Measurements from ENCODE around the gene BICC1. TPM values are rescaled to one million over a fixed set of nuclear protein-coding genes. Genes with fewer than 3 reads are reported as not detected.

Gene BICC1
- total RNA-seq, 2 donors from 2014 or later = 8.3 to 15.7 TPM

DNA sequence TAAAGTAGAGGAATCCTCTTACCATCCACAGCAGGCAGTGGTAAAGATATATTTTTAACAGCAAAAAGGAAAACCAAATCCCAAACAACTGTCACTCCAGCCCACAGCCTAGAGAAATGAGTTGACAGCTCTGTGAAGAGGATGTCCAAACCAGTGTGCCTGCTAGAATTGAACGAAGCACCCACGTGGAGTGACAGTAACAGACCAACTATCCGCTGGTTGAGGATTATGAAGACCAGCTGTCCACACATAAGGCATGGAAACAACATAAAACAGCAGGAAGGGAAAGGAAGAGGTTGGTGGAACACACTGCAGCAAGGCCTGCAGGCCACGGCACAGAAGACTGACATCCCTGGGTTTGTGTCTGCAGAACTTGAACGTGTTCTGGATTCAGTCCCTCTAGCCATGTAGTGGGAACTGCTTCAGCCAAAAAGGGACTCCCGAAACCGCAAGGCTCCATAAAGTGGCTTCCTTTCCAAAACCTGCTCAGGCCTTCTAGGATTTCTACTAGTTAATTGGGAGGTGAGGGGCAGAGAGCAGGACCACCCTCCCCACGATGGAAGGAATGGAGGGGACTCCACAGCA is 324.4 kb downstream of the BICC1 start:
- H3K27me3 ChIP-seq = no peaks in the 10 kb centered on the region
- H3K9me3 ChIP-seq = no peaks in the 10 kb centered on the region
- no peak overlapping the region for H3K27ac ChIP-seq
- TF ChIP-seq, protein P1, sequence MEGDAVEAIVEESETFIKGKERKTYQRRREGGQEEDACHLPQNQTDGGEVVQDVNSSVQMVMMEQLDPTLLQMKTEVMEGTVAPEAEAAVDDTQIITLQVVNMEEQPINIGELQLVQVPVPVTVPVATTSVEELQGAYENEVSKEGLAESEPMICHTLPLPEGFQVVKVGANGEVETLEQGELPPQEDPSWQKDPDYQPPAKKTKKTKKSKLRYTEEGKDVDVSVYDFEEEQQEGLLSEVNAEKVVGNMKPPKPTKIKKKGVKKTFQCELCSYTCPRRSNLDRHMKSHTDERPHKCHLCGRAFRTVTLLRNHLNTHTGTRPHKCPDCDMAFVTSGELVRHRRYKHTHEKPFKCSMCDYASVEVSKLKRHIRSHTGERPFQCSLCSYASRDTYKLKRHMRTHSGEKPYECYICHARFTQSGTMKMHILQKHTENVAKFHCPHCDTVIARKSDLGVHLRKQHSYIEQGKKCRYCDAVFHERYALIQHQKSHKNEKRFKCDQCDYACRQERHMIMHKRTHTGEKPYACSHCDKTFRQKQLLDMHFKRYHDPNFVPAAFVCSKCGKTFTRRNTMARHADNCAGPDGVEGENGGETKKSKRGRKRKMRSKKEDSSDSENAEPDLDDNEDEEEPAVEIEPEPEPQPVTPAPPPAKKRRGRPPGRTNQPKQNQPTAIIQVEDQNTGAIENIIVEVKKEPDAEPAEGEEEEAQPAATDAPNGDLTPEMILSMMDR (IDR thresholded peaks at IDR 0.05) = no peak
- no peaks in the 10 kb centered on the region for H3K36me3 ChIP-seq
- H3K4me3 ChIP-seq = no peak overlapping the region
- peaks cover 0 to 3% of the 10 kb centered on the region in 2 donors for H3K4me1 ChIP-seq
- no peak for DNase-seq (ENCODE audit: low spot score)

DNA sequence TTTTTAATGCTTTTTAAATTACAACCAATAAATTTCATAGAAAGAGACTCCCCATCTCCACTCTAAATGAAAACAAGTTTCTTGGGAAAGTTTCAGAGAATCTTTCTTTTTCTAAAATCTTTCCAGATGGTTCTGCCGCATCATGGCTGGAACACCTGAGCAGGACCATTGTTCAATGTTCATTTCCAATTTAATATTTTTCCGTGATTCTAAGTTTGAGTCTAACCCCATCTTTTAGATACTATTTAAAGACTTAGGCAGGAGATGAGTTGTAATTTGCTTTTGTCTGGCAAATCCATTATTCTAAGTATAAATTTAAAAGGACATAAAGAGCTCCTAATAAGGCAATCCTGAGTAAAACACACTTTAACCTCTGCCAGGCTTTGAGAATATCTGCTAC is 325.2 kb downstream of the BICC1 start:
- no peak overlapping the region for H3K27ac ChIP-seq
- H3K4me1 ChIP-seq = peaks cover 0 to 3% of the 10 kb centered on the region in 2 donors
- no peak overlapping the region for H3K4me3 ChIP-seq
- DNase-seq (ENCODE audit: low spot score) = no peak
- no peaks in the 10 kb centered on the region for H3K27me3 ChIP-seq
- H3K36me3 ChIP-seq = no peaks in the 10 kb centered on the region
- TF ChIP-seq, protein P1 (IDR thresholded peaks at IDR 0.05) = no peak
- no peaks in the 10 kb centered on the region for H3K9me3 ChIP-seq

DNA sequence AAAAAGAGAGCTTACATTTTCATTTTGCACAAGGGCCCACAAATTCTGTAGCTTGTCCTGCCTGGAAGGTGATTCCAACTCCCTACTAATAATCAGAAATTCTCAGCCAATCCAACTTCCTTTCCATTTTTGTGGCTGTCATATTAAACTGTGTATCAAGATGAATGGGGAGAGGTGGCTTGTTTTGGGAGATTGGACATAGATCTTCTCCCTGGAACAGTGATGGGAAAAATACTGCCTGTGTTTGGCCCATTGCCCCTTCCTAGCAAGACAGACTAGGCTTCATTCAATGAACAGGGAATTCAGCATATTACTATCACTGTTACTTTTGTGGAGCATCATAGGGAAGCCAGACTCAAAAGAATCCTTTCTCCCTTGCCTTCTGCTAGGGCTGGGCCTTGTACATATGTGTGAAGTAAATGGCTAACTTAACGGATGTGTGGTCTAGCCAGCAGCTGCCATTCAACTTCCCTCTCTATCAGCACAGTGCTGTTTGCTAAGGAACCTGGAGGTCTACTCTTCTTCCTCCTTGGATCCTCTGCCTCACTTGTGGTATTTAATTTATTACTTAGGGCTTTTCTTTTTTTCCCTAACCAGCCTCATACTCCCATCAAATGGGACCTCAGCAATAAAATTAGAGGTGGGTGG is 326.0 kb downstream of the BICC1 start:
- no peaks in the 10 kb centered on the region for H3K27me3 ChIP-seq
- TF ChIP-seq, protein P1 (IDR thresholded peaks at IDR 0.05) = no peak
- H3K4me3 ChIP-seq = no peak overlapping the region
- no peak for DNase-seq (ENCODE audit: low spot score)
- peaks cover 0 to under 1% of the 10 kb centered on the region in 2 donors for H3K4me1 ChIP-seq
- no peak overlapping the region for H3K27ac ChIP-seq
- no peaks in the 10 kb centered on the region for H3K36me3 ChIP-seq
- no peaks in the 10 kb centered on the region for H3K9me3 ChIP-seq

DNA sequence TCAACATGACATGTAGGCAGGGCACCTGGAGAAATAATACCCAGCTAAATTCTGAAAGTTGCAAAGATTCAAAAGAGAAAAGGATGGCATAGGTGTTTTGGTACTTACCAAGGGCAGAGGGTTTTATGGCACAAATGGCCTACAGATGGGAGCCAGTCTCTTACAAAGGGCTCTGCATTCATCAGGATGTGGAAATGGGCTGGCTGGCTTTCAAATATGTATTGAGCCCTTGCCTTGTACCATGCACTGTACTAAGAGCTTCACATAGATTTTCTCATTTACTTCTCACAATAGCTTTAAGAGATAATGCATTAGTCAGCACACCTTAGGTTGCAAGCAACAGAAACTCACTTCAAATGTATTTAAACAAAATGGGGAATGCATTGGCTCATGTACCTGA is 327.1 kb downstream of the BICC1 start:
- H3K27me3 ChIP-seq = no peaks in the 10 kb centered on the region
- no peaks in the 10 kb centered on the region for H3K9me3 ChIP-seq
- no peak for DNase-seq (ENCODE audit: low spot score)
- no peaks in the 10 kb centered on the region for H3K4me1 ChIP-seq
- H3K27ac ChIP-seq = no peak overlapping the region
- H3K36me3 ChIP-seq = no peaks in the 10 kb centered on the region
- TF ChIP-seq, protein P1 (IDR thresholded peaks at IDR 0.05) = no peak
- no peak overlapping the region for H3K4me3 ChIP-seq

DNA sequence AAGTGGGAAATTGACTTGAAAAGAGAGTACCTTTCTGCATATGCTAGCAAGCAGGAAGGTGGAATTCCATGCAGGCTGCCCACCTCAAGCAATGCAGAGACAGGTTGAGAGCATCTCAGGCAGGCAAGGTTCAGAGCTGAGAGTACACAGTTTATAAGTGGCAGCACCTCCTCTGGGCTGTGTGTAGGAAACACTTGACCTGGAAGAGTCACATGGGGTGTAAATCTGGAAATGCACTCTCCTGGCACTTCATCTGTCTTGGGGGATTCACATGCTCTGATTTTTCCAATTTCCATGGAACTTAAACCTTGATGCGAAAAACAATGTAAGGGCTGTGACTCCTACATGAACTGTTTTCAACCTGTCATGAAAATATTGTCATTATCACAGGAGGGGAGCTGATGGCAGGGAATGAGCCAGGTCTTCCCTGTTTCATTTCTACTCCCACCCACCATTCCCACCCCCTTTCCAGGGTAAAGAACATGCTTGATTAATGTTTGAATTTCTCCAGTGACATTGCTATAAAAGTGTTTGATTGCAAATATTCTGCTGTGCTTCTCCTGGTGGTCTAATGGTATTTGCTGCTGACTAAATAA is 328.3 kb downstream of the BICC1 start:
- Histone ChIP-seq H3K27ac (no peak overlapping the region), H3K9me3 (no peaks in the 10 kb centered on the region), H3K36me3 (no peaks in the 10 kb centered on the region), H3K27me3 (no peaks in the 10 kb centered on the region), H3K4me1 (no peaks in the 10 kb centered on the region), H3K4me3 (no peak overlapping the region)
- DNase-seq (ENCODE audit: low spot score) = no peak
- TF ChIP-seq, protein P1 (IDR thresholded peaks at IDR 0.05) = no peak
